IMR-90 (cell line): Measurements from ENCODE around the gene BTNL8. TPM values are rescaled to one million over a fixed set of nuclear protein-coding genes. Genes with fewer than 3 reads are reported as not detected.

ENCODE experiments used
- ATAC-seq: fragments of 200-7000 bp; cut with Tn5 transposase; 2 replicates; pipeline ENCODE4 v1.9.1; 2020; ENCODE audit warnings: low read depth, mild to moderate bottlenecking, moderate library complexity
- BruUV-seq: library from RNA; stranded (reverse); fragments of 400-500 nt; replicated peaks from 2 replicates; lab custom pipeline; 2021; lab: Mats Ljungman, UMichigan
- CTCF ChIA-PET: fragments of 300-600 bp; formaldehyde crosslinking; extraction: SDS; loops from one replicate; lab custom pipeline; 2021; ENCODE audit warnings: antibody characterized with exemption; lab: Yijun Ruan, JAX
- POLR2A ChIA-PET: fragments of 300-600 bp; sonication (Branson Sonifier 250); formaldehyde crosslinking; loops from one replicate; lab custom pipeline; 2022; ENCODE audit warnings: antibody characterized with exemption; ENCODE audit not compliant: unreplicated experiment; lab: Charles Lee
- DNase-seq: peaks from one replicate; pipeline ENCODE4 v3.0.0; 2013
- H2AFZ ChIP-seq: replicated peaks from 2 replicates; pipeline ENCODE3; 2013; ENCODE audit warnings: low read length, mild to moderate bottlenecking; ENCODE audit not compliant: poor library complexity
- H2AK5ac ChIP-seq: 2 replicates; pipeline ENCODE4 v1.6.1; 2013; ENCODE audit warnings: low read depth, low read length, inconsistent platforms
- H2AK9ac ChIP-seq: replicated peaks from 2 replicates; pipeline ENCODE3; 2013; ENCODE audit warnings: mild to moderate bottlenecking, low read depth, low read length, moderate library complexity; ENCODE audit not compliant: poor library complexity
- H2BK120ac ChIP-seq: 2 replicates; pipeline ENCODE4 v1.6.1; 2013; ENCODE audit warnings: low read depth, low read length, inconsistent platforms
- H2BK15ac ChIP-seq: 3 replicates; pipeline ENCODE4 v1.6.1; 2013; ENCODE audit warnings: low read depth, low read length, inconsistent platforms
- H2BK20ac ChIP-seq: 2 replicates; pipeline ENCODE4 v1.6.1; 2013; ENCODE audit warnings: low read depth, mild to moderate bottlenecking, inconsistent platforms, low read length, moderate library complexity
- H2BK5ac ChIP-seq: 2 replicates; pipeline ENCODE4 v1.6.1; 2013; ENCODE audit warnings: mild to moderate bottlenecking, low read depth, low read length, inconsistent platforms; ENCODE audit not compliant: poor library complexity, severe bottlenecking
- H3K14ac ChIP-seq: replicated peaks from 2 replicates; pipeline ENCODE4 v1.6.1; 2013; ENCODE audit warnings: low read depth, low read length, inconsistent platforms
- H3K18ac ChIP-seq: 2 replicates; pipeline ENCODE4 v1.6.1; 2013; ENCODE audit warnings: low read depth, low read length, control low read depth
- H3K23ac ChIP-seq: 2 replicates; pipeline ENCODE4 v1.6.1; 2013; ENCODE audit warnings: low read depth, low read length, inconsistent platforms
- H3K27ac ChIP-seq: 2 replicates; pipeline ENCODE4 v1.5.1; 2013; ENCODE audit warnings: mild to moderate bottlenecking, control low read depth, low read length; ENCODE audit not compliant: insufficient read depth
- H3K27me3 ChIP-seq: 2 replicates; pipeline ENCODE4 v1.6.1; 2013; ENCODE audit warnings: low read length; ENCODE audit not compliant: control insufficient read depth, insufficient read depth
- H3K36me3 ChIP-seq: 2 replicates; pipeline ENCODE4 v1.6.1; 2013; ENCODE audit warnings: low read length, mixed read lengths; ENCODE audit not compliant: control insufficient read depth, insufficient read depth
- H3K4ac ChIP-seq: 2 replicates; pipeline ENCODE4 v1.6.1; 2013; ENCODE audit warnings: low read depth, low read length, inconsistent platforms
- H3K4me1 ChIP-seq: 2 replicates; pipeline ENCODE4 v1.6.1; 2013; ENCODE audit warnings: low read length, mixed read lengths; ENCODE audit not compliant: control insufficient read depth, insufficient read depth
- H3K4me2 ChIP-seq: 2 replicates; pipeline ENCODE4 v1.6.1; 2013; ENCODE audit warnings: low read depth, mild to moderate bottlenecking, control low read depth, low read length, moderate library complexity
- H3K4me3 ChIP-seq: 2 replicates; pipeline ENCODE4 v1.5.1; 2013; ENCODE audit warnings: low read depth, mild to moderate bottlenecking, control low read depth, low read length, moderate library complexity; ENCODE audit not compliant: insufficient read depth
- H3K56ac ChIP-seq: 2 replicates; pipeline ENCODE4 v1.6.1; 2013; ENCODE audit warnings: low read length, inconsistent platforms; ENCODE audit not compliant: insufficient read depth; ENCODE audit errors: extremely low read depth
- H3K79me1 ChIP-seq, 2 experiments: 2 replicates each; pipeline ENCODE4 v1.6.1; 2013; ENCODE audit warnings: low read length in 2 of 2, inconsistent platforms in 1 of 2, low read depth in 1 of 2
- H3K9ac ChIP-seq: 2 replicates; pipeline ENCODE4 v1.6.1; 2013; ENCODE audit warnings: low read depth, low read length, control low read depth
- H3K9me1 ChIP-seq: 2 replicates; pipeline ENCODE4 v1.6.1; 2013; ENCODE audit warnings: low read length, inconsistent platforms; ENCODE audit not compliant: insufficient read depth
- H3K9me3 ChIP-seq: 2 replicates; pipeline ENCODE4 v1.6.1; 2013; ENCODE audit warnings: low read length; ENCODE audit not compliant: control insufficient read depth, insufficient read depth
- H4K20me1 ChIP-seq: 2 replicates; pipeline ENCODE4 v1.6.1; 2013; ENCODE audit warnings: low read length, inconsistent platforms; ENCODE audit not compliant: insufficient read depth
- H4K5ac ChIP-seq: 2 replicates; pipeline ENCODE4 v1.6.1; 2013; ENCODE audit warnings: mild to moderate bottlenecking, low read depth, low read length, control low read depth
- H4K8ac ChIP-seq, 2 experiments: 2 replicates each; pipeline ENCODE4 v1.6.1; 2013; ENCODE audit warnings: low read depth in 2 of 2, low read length in 2 of 2, control low read depth in 1 of 2, inconsistent platforms in 1 of 2
- H4K91ac ChIP-seq: 2 replicates; pipeline ENCODE4 v1.6.1; 2013; ENCODE audit warnings: low read depth, low read length, inconsistent platforms; ENCODE audit not compliant: insufficient read depth
- BHLHE40 ChIP-seq: fragments of 150-350 bp; IDR thresholded peaks from 2 replicates; pipeline ENCODE4 v1.6.1; 2016; ENCODE audit warnings: mild to moderate bottlenecking, low read depth, low read length
- CEBPB ChIP-seq: IDR thresholded peaks from 2 replicates; pipeline ENCODE4 v1.6.1; 2012; ENCODE audit warnings: low read depth, low read length, improper control_type of control experiment
- CHD1 ChIP-seq: IDR thresholded peaks from 2 replicates; pipeline ENCODE4 v1.6.1; 2012; ENCODE audit warnings: low read depth, low read length, improper control_type of control experiment
- CTCF ChIP-seq: conservative IDR thresholded peaks from 2 replicates; pipeline ENCODE4 v1.5.1; 2012; ENCODE audit warnings: mild to moderate bottlenecking, low read depth, low read length, improper control_type of control experiment
- ELK1 ChIP-seq: fragments of 150-350 bp; IDR thresholded peaks from 2 replicates; pipeline ENCODE4 v1.6.1; 2016; ENCODE audit warnings: low read depth, mild to moderate bottlenecking, low read length, moderate library complexity, borderline replicate concordance
- FOS ChIP-seq: fragments of 150-350 bp; IDR thresholded peaks from 2 replicates; pipeline ENCODE4 v1.6.1; 2016; ENCODE audit warnings: low read depth, low read length
- MAFK ChIP-seq: IDR thresholded peaks from 2 replicates; pipeline ENCODE4 v1.6.1; 2012; ENCODE audit warnings: low read depth, low read length, improper control_type of control experiment
- MAZ ChIP-seq: IDR thresholded peaks from 2 replicates; pipeline ENCODE4 v1.6.1; 2012; ENCODE audit warnings: low read depth, mild to moderate bottlenecking, low read length, improper control_type of control experiment, moderate library complexity, borderline replicate concordance
- MXI1 ChIP-seq: IDR thresholded peaks from 2 replicates; pipeline ENCODE4 v1.6.1; 2012; ENCODE audit warnings: low read depth, mild to moderate bottlenecking, low read length, moderate library complexity, borderline replicate concordance
- NFE2L2 ChIP-seq: fragments of 150-350 bp; IDR thresholded peaks from 2 replicates; pipeline ENCODE4 v1.6.1; 2016; ENCODE audit warnings: low read depth, mild to moderate bottlenecking, low read length
- POLR2A ChIP-seq: IDR thresholded peaks from 2 replicates; pipeline ENCODE4 v1.6.1; 2012; ENCODE audit warnings: mild to moderate bottlenecking, low read depth, low read length
- RFX5 ChIP-seq: IDR thresholded peaks from 2 replicates; pipeline ENCODE4 v1.8.0; 2012; ENCODE audit warnings: low read depth, mild to moderate bottlenecking, low read length, moderate library complexity
- USF2 ChIP-seq: fragments of 150-350 bp; IDR thresholded peaks from 2 replicates; pipeline ENCODE4 v1.6.1; 2017; ENCODE audit warnings: mild to moderate bottlenecking, antibody characterized with exemption, low read length, low read depth
- WGBS, 2 experiments: methylation state at CpG; one replicate each; pipeline versions ENCODE4 v1.1.5 to v1.1.7; 2013; ENCODE audit warnings: missing lambda C conversion rate in 2 of 2; ENCODE audit not compliant: insufficient read length in 1 of 2; ENCODE audit errors: extremely low coverage in 2 of 2; 5-methylcytosine and 5-hydroxymethylcytosine counted together
- dilution Hi-C: fragments of 300-500 bp; cut with HindIII; formaldehyde crosslinking; loops from one replicate; pipeline ENCODE4 v1.14.3; 2018; ENCODE audit warnings: low sequenced_read_pairs; ENCODE audit not compliant: unreplicated experiment
- in situ Hi-C: fragments of 300-500 bp; cut with MboI; formaldehyde crosslinking; loops from 3 replicates; pipeline ENCODE4 v1.14.3; 2019; ENCODE audit warnings: low sequenced_read_pairs, inconsistent platforms, mixed read lengths
- intact Hi-C: fragments of 100-400 bp; cut with micrococcal nuclease; formaldehyde crosslinking; loops from 2 replicates; pipeline ENCODE4 v1.10.0; 2022
- polyA plus RNA-seq, 3 experiments: library from polyadenylated mRNA; depleted of rRNA; stranded (reverse); fragments of >200 nt; gene quantifications; 2 replicates each; pipeline ENCODE4 v1.2.3, GENCODE V29; 2012; ENCODE audit warnings: low replicate concordance in 1 of 3
- total RNA-seq: library from RNA; depleted of rRNA; stranded (reverse); fragments of >200 nt; gene quantifications from 2 replicates; pipeline ENCODE4 v1.2.3, GENCODE V29; 2012

BTNL8 gene
- total and polyA plus RNA-seq, 2 of the 4 experiments (the other 2 are of a cell fraction) = not detected

- Histone ChIP-seq H2AK9ac (no peak overlapping the region), H3K9me3 (no peaks in the 10 kb centered on the region), H3K4me2 (no peak overlapping the region), H4K8ac (no peak overlapping the region), H3K56ac (no peak overlapping the region), H4K20me1 (no peaks in the 10 kb centered on the region), H3K79me1 (peaks cover 35 to 38% of the 10 kb centered on the region in 2 experiments), H3K27ac (no peak overlapping the region), H3K27me3 (no peaks in the 10 kb centered on the region), H3K9me1 (no peaks in the 10 kb centered on the region; the same call in 1 of the 2 replicates), H2AK5ac (no peak overlapping the region), H3K4me3 (no peak overlapping the region), H3K36me3 (peaks cover 13% of the 10 kb centered on the region), H3K9ac (no peak overlapping the region), H3K4me1 (no peaks in the 10 kb centered on the region), H3K23ac (no peak overlapping the region), H2BK20ac (no peak overlapping the region), H2BK120ac (no peak overlapping the region), H4K5ac (no peak overlapping the region), H2BK5ac (no peak overlapping the region), H2AFZ (no peak overlapping the region), H3K18ac (no peak overlapping the region), H3K14ac (no peak overlapping the region), H3K4ac (no peak overlapping the region), H2BK15ac (no peak overlapping the region), H4K91ac (no peak overlapping the region)
- in situ Hi-C loops = no loop called here
- no TSS peak for BruUV-seq
- DNase-seq = no peak
- POLR2A ChIA-PET = no interaction called here
- dilution Hi-C loops = no loop called here
- intact Hi-C loops = no loop called here
- TF ChIP-seq USF2 (no peak), MAZ (no peak), CHD1 (no peak), BHLHE40 (no peak), MXI1 (no peak), NFE2L2 (no peak), FOS (no peak), ELK1 (no peak), MAFK (no peak), RFX5 (no peak), CEBPB (no peak), POLR2A (no peak), CTCF (no peak)
- WGBS, 2 experiments = 97% methylated on average over 5 of the region's 6 CpGs; no CpG with 5 or more reads in 1 of the 2 experiments
- ATAC-seq = no peak
- CTCF ChIA-PET = no interaction called here
Measured at GRCh38 chr5:180858586-180858985, 40.4 kb upstream of the BTNL8 start.
